Measurements from ENCODE around the gene PLN.
A peak's percentile ranks its signal among the peaks of the same experiment; 100 is the strongest.

The PLN gene

GRCh38 chr6:118551063-118552053 is 3.3 kb downstream of the PLN start:
- H3K27me3 ChIP-seq (ENCODE audit: control insufficient read depth, insufficient read depth, low read length) = no peaks in the 10 kb centered on the region
- H3K79me2 ChIP-seq = no peaks in the 10 kb centered on the region
- no peak overlapping the region for H3K9ac ChIP-seq
- TF ChIP-seq, protein P1, sequence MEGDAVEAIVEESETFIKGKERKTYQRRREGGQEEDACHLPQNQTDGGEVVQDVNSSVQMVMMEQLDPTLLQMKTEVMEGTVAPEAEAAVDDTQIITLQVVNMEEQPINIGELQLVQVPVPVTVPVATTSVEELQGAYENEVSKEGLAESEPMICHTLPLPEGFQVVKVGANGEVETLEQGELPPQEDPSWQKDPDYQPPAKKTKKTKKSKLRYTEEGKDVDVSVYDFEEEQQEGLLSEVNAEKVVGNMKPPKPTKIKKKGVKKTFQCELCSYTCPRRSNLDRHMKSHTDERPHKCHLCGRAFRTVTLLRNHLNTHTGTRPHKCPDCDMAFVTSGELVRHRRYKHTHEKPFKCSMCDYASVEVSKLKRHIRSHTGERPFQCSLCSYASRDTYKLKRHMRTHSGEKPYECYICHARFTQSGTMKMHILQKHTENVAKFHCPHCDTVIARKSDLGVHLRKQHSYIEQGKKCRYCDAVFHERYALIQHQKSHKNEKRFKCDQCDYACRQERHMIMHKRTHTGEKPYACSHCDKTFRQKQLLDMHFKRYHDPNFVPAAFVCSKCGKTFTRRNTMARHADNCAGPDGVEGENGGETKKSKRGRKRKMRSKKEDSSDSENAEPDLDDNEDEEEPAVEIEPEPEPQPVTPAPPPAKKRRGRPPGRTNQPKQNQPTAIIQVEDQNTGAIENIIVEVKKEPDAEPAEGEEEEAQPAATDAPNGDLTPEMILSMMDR (IDR thresholded peaks at IDR 0.05) = peak; percentile 47
- no peaks in the 10 kb centered on the region for H3K9me3 ChIP-seq (ENCODE audit: control insufficient read depth, low read length)
- no peak overlapping the region for H3K4me2 ChIP-seq (ENCODE audit: low read length)
- peaks cover 4% of the 10 kb centered on the region for H3K4me1 ChIP-seq
- no peak overlapping the region for H2AFZ ChIP-seq
- no peak overlapping the region for H3K4me3 ChIP-seq (ENCODE audit: low read depth, low read length)
- no peaks in the 10 kb centered on the region for H3K36me3 ChIP-seq (ENCODE audit: control insufficient read depth, insufficient read depth, low read length)
- H3K27ac ChIP-seq = no peak overlapping the region

DNA sequence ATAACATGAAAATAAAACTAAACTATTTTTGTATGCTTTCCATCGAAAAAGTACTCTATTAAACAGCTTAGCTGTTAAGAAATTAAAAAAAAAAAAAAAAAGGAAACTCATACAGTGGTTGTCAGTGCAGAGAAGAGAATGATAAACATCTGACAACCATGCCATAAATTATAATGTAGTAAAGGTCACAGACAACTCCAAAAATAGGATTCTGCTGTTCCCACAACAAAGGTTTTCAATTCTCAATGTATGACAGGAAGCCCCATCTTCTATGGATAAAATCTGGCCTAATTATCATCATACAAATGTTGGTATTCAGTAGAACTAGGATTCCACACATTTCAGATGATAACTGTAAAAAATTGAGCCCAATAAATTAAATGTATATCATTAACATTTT is 5.0 kb downstream of the PLN start:
- H3K9me3 ChIP-seq (ENCODE audit: control insufficient read depth, low read length) = no peaks in the 10 kb centered on the region
- H3K27ac ChIP-seq = no peak overlapping the region
- H2AFZ ChIP-seq = no peak overlapping the region
- H3K36me3 ChIP-seq (ENCODE audit: control insufficient read depth, insufficient read depth, low read length) = no peaks in the 10 kb centered on the region
- no peak overlapping the region for H3K4me3 ChIP-seq (ENCODE audit: low read depth, low read length)
- TF ChIP-seq, protein P1 (IDR thresholded peaks at IDR 0.05) = no peak
- H3K4me1 ChIP-seq = peaks cover 4% of the 10 kb centered on the region
- no peak overlapping the region for H3K4me2 ChIP-seq (ENCODE audit: low read length)
- H3K79me2 ChIP-seq = peaks cover 8% of the 10 kb centered on the region
- H3K9ac ChIP-seq = no peak overlapping the region
- H3K27me3 ChIP-seq (ENCODE audit: control insufficient read depth, insufficient read depth, low read length) = no peaks in the 10 kb centered on the region

DNA sequence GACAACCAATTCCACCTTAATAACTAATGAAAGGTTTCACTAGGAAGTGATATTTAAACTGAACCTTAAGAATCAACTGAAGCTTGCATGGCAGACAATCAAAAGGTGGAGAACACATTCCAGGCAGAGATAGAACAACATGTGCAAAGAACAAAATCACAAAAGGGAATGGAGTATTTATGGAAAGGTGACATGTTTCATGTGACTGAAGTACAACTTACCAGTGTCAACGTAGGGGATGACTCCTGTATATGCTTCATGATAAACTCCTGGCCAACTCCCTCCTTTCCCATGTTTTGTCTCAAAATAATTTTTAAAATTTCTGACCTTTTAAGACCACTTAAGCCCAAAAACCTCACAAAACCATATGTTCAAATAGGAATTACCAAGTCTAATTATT is 6.6 kb downstream of the PLN start:
- no peaks in the 10 kb centered on the region for H3K27me3 ChIP-seq (ENCODE audit: control insufficient read depth, insufficient read depth, low read length)
- H3K4me2 ChIP-seq (ENCODE audit: low read length) = no peak overlapping the region
- H3K9ac ChIP-seq = no peak overlapping the region
- no peak overlapping the region for H3K27ac ChIP-seq
- TF ChIP-seq, protein P1 (IDR thresholded peaks at IDR 0.05) = no peak
- no peak overlapping the region for H3K4me3 ChIP-seq (ENCODE audit: low read depth, low read length)
- no peak overlapping the region for H2AFZ ChIP-seq
- H3K36me3 ChIP-seq (ENCODE audit: control insufficient read depth, insufficient read depth, low read length) = no peaks in the 10 kb centered on the region
- H3K4me1 ChIP-seq = peaks cover 4% of the 10 kb centered on the region
- no peaks in the 10 kb centered on the region for H3K9me3 ChIP-seq (ENCODE audit: control insufficient read depth, low read length)
- H3K79me2 ChIP-seq = peaks cover 9% of the 10 kb centered on the region

DNA sequence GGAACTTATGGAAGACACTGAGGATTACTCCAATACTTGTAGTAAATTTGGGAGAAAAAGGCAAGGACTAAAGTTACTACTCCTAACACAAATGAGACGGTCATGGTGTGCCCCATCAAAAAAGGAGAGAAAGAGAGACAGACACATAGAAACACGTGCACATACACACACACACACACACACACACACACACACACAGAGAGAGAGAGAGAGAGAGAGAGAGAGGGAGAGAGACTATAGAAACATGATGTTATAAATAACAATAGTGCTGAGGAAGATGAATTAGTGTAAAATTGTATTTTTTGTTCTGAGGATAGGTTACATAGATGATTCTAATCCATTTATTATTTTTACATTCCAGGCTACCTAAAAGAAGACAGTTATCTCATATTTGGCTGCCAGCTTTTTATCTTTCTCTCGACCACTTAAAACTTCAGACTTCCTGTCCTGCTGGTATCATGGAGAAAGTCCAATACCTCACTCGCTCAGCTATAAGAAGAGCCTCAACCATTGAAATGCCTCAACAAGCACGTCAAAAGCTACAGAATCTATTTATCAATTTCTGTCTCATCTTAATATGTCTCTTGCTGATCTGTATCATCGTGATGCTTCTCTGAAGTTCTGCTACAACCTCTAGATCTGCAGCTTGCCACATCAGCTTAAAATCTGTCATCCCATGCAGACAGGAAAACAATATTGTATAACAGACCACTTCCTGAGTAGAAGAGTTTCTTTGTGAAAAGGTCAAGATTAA is 10.5 kb downstream of the PLN start:
- H3K36me3 ChIP-seq (ENCODE audit: control insufficient read depth, insufficient read depth, low read length) = no peaks in the 10 kb centered on the region
- TF ChIP-seq, protein P1 (IDR thresholded peaks at IDR 0.05) = no peak

More for the DNA sequence above, 10.5 kb downstream of the PLN start:
- Histone ChIP-seq H3K9me3 (ENCODE audit: control insufficient read depth, low read length) (no peaks in the 10 kb centered on the region), H3K27ac (no peak overlapping the region), H3K4me3 (ENCODE audit: low read depth, low read length) (no peak overlapping the region), H3K9ac (no peak overlapping the region), H2AFZ (no peak overlapping the region), H3K4me2 (ENCODE audit: low read length) (no peak overlapping the region), H3K4me1 (peaks cover 1% of the 10 kb centered on the region), H3K27me3 (ENCODE audit: control insufficient read depth, insufficient read depth, low read length) (no peaks in the 10 kb centered on the region), H3K79me2 (peaks cover 11% of the 10 kb centered on the region)

Data from parathyroid adenoma (tissue), 2 donors.